Right renal cortex interstitium (tissue), 3 donors: ENCODE measurements around the gene FCN2. TPM values are rescaled to one million over a fixed set of nuclear protein-coding genes. Genes with fewer than 3 reads are reported as not detected.

Source experiments
- DNase-seq, 3 donors: peaks; one replicate each; pipeline ENCODE4 v3.0.0-alpha.2; 2013; ENCODE audit warnings: low read depth in 3 of 3, low spot score in 2 of 3
- polyA plus RNA-seq, 3 donors: library from polyadenylated mRNA; unstranded; fragments of 120-200 nt; gene quantifications; one replicate each; pipeline ENCODE4 v1.2.1, GENCODE V29; 2013; ENCODE audit not compliant: insufficient read length in 3 of 3

The FCN2 gene
- polyA plus RNA-seq, 3 donors: 0.47 to 0.62 (median 0.52) TPM

DNA sequence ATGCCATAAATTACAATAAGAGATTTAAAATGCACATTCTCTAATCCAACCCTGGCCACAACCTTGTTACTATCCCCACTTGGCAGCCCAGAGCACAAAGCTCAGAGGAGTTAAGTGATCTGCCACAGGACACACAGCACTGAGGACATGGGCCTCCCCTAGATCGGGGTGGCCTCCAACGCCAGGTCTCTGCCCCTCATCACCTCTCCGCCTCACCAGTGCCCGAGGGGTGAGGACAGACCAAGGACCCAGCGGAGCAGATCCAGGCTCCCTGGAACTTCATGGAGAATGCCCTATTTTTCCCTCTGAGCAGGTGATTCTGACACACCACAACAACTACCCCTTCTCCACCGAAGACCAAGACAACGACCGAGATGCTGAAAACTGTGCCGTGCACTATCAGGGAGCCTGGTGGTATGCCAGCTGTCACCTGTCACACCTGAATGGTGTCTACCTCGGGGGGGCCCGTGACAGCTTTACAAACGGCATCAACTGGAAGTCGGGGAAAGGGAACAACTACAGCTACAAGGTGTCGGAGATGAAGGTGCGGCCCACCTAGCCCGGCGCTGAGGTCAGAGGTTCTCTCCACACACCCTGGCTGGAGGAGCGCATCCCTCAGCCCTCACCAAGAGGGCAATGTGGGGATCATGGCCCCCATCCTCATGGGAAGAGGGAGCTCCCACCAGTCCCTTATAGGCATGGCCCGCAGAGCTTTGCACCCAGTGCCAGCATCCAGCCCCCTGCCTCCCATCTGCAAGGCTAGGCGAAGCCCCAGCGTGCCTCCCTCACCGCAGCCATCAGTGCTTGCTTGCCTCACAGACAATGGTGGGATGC is 12.5 kb upstream of the FCN2 start:
- DNase-seq: no peak

DNA sequence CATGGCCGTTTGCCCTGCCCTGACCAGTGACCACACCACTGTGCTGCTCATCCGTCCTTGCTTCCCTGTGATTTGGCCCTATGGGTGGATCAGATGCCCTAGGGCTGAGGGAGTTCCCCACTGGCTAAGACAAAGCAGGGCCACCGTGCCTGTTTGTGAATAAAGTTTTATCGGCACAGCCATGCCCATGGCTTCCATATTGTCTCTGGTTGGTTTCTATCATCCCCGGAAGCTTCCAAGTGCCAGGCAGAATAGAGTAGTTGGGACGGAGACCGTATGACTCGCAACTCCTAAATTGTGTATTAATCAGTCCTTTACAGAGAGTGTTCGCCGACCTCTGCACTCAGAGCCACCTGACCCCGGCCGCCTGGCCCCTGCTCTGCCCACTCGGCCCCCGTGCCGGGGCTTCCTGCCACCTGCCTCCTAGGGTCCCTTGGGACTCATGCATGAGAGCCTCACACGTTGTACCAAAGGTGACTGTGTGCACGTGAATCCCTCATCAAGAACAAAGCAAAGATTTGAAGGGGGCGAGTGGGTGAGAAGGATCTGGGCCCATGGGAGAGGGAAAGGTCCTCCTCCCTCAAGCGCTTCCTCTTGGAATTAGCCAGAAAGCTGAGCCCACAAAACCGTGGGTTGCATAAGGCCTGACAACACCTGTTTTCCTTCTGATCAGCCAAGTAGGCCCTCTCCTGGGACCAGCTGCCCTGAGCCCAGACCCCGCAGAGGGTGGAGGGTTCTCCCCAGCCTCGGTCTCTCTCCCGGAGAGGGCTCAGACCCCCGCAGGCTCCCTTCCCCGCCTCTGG is 11.7 kb upstream of the FCN2 start:
- DNase-seq: no peak

GRCh38 chr9:134869554-134870300 is 10.9 kb upstream of the FCN2 start:
- no peak for DNase-seq

- DNase-seq: no peak
Measured at GRCh38 chr9:134870301-134870694, 10.3 kb upstream of the FCN2 start.

- no peak for DNase-seq
Measured at GRCh38 chr9:134870746-134871662, 9.6 kb upstream of the FCN2 start.

- peak; percentile 43 to 60 (median 47) for DNase-seq
Measured at GRCh38 chr9:134871697-134872340, 8.8 kb upstream of the FCN2 start.

GRCh38 chr9:134872482-134873231 is 8.0 kb upstream of the FCN2 start:
- no peak for DNase-seq

- no peak for DNase-seq
Measured at GRCh38 chr9:134875371-134875770, 5.2 kb upstream of the FCN2 start.

GRCh38 chr9:134877541-134877940 is 3.1 kb upstream of the FCN2 start:
- DNase-seq: no peak

DNA sequence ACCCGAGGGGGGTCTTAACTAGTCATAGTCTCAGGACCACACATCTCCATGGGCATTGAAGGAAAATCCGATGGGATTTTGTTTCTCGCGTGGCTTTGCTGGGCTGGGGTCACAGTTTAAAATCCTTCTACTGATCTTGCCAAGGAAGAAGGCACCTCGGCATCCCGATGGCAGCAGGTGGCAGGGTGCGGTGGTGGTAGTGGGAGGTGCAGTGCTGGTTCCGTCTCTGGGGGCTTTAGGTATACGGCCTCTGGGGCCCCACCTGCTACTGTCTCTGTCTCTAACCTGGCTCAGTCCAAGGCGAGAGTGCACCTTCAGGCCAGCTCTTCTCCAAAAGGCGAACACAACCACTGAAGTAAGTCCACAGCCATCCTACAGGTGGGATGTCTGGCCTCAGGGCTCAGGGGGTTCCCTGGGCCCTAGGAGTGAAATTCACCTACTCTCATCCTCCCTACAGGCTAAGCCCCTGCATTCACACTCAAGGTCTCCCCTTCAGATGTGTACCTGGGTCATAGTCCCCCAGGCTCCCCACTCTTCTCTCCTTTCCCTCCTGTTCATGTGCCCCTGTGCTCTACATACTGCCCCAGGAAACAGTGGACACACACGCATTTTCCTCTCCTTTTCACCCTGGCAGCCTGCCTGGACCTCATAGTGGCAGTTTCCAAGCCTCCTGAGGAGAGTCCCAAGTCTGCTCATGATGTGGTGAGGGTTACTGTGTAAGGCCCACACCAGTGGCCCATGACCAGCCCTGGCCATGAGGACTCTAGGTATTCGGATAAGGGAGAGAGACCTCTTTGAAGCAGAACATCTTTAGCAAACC is 736 bp upstream of the FCN2 start:
- no peak for DNase-seq

- no peak for DNase-seq
Measured at GRCh38 chr9:134881313-134881670, 682 bp downstream of the FCN2 start.

- DNase-seq: no peak
Measured at GRCh38 chr9:134882204-134882785, 1.7 kb downstream of the FCN2 start.

GRCh38 chr9:134883040-134883782 is 2.6 kb downstream of the FCN2 start:
- DNase-seq: no peak

- no peak for DNase-seq
Measured at GRCh38 chr9:134884492-134884891, 3.9 kb downstream of the FCN2 start.

DNA sequence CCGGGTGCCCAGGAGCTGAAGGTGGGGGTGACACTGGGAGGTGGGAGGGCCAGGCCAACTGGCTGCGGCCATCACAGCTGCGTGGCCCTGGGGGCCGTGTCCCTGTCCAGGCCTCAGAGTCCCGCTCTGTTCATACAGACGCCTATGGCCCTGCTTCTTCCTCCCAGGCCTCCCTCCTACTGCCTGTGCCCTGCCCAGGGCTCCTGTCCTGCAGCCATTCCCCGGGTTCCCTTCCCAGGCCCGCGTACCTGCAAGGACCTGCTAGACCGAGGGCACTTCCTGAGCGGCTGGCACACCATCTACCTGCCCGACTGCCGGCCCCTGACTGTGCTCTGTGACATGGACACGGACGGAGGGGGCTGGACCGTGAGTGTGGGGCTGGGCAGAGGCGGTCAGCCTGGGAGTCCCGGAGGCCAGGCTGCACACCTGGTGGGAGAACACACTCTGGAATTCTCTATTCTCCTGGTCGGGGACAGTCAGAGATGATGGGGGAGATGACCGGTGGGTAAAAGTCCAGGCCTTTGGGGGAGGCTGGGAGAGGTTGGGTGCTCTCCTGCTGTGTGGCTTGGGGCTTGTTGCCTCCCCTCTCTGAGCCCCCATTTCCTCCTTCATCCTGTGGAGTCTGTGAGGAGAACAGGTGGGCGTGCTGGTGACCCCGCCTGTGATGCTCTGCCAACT is 4.5 kb downstream of the FCN2 start:
- DNase-seq: no peak

GRCh38 chr9:134885679-134886412 is 5.2 kb downstream of the FCN2 start:
- no peak for DNase-seq
